GM13977 (cell line): ENCODE data around the gene IRF2.
"Not testable (repeated sequence)": the region's sequence is repeated elsewhere in the genome, so short reads cannot be mapped to it uniquely, and the experiment has no call there.

Experiments
- DNase-seq: peaks from one replicate; pipeline ENCODE4 v3.0.0; 2012; ENCODE audit warnings: low spot score
- CTCF ChIP-seq: IDR thresholded peaks from 2 replicates; pipeline ENCODE4 v1.5.1; 2012; ENCODE audit warnings: mild to moderate bottlenecking, control low read depth; ENCODE audit not compliant: insufficient read depth; ENCODE audit errors: extremely low read depth, missing control alignments
- in situ Hi-C: fragments of 300-500 bp; cut with MboI; formaldehyde crosslinking; loops from one replicate; pipeline ENCODE4 v1.12.0; 2022; ENCODE audit warnings: low sequenced_read_pairs, low pct_unique_long_range_greater_than_20kb, mixed read lengths, inconsistent platforms; ENCODE audit not compliant: unreplicated experiment

The IRF2 gene

GRCh38 chr4:184343502-184344177, 130.7 kb downstream of the IRF2 start:
- no peak for DNase-seq
- no peak for TF ChIP-seq CTCF
- in situ Hi-C loops, result no loop called here

GRCh38 chr4:184342857-184343237, 131.5 kb downstream of the IRF2 start:
- DNase-seq, in situ Hi-C loops: not testable (repeated sequence)

GRCh38 chr4:184342167-184342856, 132.0 kb downstream of the IRF2 start:
- no peak for DNase-seq
- TF ChIP-seq CTCF, result no peak
- in situ Hi-C loops, result no loop called here

- DNase-seq, result not testable (repeated sequence)
Observed at GRCh38 chr4:184339398-184340193, 134.8 kb downstream of the IRF2 start.

GRCh38 chr4:184337907-184338306, 136.4 kb downstream of the IRF2 start:
- no peak for DNase-seq
- in situ Hi-C loops, result no loop called here
- no peak for TF ChIP-seq CTCF

More at GRCh38 chr4:184339398-184340193, 134.8 kb downstream of the IRF2 start:
- in situ Hi-C loops, result not testable (repeated sequence)
